DOHH2 (cell line): ENCODE data around the gene MAK.

ENCODE experiments used
- CTCF ChIP-seq: fragments of 200-600 bp; sonication (generic); IDR thresholded peaks from one replicate; pipeline ENCODE4 v1.5.1; 2014; ENCODE audit warnings: antibody characterized with exemption, mild to moderate bottlenecking, low read depth, low read length; ENCODE audit not compliant: poor library complexity, severe bottlenecking
- EZH2phosphoT487 ChIP-seq: fragments of 200-600 bp; sonication (generic); IDR thresholded peaks from 2 replicates; pipeline ENCODE4 v1.6.1; 2017; ENCODE audit warnings: borderline replicate concordance, mild to moderate bottlenecking, antibody characterized with exemption, low read length, moderate library complexity, mixed read lengths

DNA sequence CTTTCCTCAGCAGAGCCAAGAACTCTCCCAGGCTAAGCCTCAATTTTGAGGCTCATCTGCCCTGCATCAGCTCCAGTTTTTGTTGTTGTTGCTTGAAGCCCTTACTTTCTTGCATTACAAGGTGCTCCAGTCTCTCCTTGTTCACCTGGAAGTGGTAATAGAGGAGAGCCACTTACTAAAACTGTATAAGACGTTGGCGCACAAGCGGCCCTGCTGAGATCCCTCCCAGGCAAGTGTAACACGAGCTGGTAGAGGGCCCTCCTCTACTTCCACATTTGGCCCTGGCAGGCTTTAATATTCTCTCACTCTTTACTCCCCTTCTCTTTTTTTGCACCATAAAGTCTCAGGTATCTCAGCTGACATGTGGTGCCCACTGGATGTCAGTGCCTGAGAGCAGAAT lies 24.0 kb upstream of the MAK start:
- TF ChIP-seq CTCF (no peak), EZH2phosphoT487 (no peak)
